ENCODE data around the gene DOCK4. TPM values are rescaled to one million over a fixed set of nuclear protein-coding genes. Genes with fewer than 3 reads are reported as not detected.

DOCK4 gene
- total RNA-seq, 1 donor from 2014 or later, result 43.5 TPM

DNA sequence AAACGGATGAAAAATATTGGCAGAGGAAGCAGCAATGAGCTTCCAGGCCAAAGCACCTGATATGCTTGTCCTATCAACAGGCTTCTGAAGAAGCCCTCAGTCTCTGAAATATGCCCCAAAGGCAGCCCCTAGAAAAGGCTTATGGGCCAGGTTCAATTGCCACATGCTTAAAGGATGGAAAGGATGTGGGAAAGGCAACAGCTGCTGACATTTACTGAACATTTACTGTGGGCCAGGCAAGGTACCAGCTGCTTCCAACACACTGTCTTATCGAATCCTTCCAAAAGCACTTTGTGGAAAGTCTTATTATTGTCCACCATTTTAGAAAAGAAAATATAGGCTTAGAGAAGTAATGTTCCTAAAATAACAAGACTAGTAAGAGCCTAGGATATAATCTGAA is 56.5 kb downstream of the DOCK4 start:
- TF ChIP-seq, protein P1, sequence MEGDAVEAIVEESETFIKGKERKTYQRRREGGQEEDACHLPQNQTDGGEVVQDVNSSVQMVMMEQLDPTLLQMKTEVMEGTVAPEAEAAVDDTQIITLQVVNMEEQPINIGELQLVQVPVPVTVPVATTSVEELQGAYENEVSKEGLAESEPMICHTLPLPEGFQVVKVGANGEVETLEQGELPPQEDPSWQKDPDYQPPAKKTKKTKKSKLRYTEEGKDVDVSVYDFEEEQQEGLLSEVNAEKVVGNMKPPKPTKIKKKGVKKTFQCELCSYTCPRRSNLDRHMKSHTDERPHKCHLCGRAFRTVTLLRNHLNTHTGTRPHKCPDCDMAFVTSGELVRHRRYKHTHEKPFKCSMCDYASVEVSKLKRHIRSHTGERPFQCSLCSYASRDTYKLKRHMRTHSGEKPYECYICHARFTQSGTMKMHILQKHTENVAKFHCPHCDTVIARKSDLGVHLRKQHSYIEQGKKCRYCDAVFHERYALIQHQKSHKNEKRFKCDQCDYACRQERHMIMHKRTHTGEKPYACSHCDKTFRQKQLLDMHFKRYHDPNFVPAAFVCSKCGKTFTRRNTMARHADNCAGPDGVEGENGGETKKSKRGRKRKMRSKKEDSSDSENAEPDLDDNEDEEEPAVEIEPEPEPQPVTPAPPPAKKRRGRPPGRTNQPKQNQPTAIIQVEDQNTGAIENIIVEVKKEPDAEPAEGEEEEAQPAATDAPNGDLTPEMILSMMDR (IDR thresholded peaks at IDR 0.05), result no peak
- Histone ChIP-seq H3K9me3 (no peaks in the 10 kb centered on the region), H3K36me3 (no peaks in the 10 kb centered on the region), H3K27me3 (no peaks in the 10 kb centered on the region), H3K27ac (no peak overlapping the region), H3K4me3 (no peak overlapping the region), H3K4me1 (no peaks in the 10 kb centered on the region)
- no peak for DNase-seq (ENCODE audit: low spot score in 2 of 2)
- intact Hi-C loops (cut with DNase I), result no loop called here

DNA sequence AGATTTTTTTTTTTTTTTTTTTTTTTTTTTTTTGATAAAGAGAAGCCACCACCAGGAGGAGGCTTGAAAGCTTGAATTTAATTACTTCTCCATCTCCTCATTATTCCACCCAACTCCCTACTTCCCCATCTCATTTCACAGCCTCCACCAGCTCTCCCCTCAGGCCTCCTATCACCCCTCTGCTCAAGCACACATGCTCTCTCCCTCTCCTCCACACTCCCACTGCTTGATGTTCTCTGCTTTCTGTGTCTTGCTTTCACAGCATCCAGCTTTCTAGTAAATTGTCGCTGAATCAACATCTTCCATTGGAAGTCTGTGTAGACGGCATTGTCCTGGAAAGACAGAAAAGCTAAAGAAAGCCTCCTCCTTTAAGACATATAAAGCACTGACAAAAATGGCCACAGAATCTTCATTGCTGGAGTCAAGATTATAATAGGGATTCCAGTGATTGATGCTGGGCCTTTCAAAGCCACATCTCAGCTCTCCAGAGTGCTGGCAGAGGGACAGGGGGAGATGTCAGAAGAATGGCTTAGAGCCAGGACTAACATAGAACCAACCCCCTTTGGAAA is 58.3 kb downstream of the DOCK4 start:
- Histone ChIP-seq H3K36me3 (no peaks in the 10 kb centered on the region), H3K27me3 (no peaks in the 10 kb centered on the region), H3K9me3 (no peaks in the 10 kb centered on the region), H3K27ac (no peak overlapping the region), H3K4me3 (no peak overlapping the region), H3K4me1 (peaks cover 0 to 9% of the 10 kb centered on the region in 2 donors)
- TF ChIP-seq, protein P1 (IDR thresholded peaks at IDR 0.05), result no peak
- DNase-seq (ENCODE audit: low spot score in 2 of 2), result no peak
- intact Hi-C loops (cut with DNase I), result no loop called here

DNA sequence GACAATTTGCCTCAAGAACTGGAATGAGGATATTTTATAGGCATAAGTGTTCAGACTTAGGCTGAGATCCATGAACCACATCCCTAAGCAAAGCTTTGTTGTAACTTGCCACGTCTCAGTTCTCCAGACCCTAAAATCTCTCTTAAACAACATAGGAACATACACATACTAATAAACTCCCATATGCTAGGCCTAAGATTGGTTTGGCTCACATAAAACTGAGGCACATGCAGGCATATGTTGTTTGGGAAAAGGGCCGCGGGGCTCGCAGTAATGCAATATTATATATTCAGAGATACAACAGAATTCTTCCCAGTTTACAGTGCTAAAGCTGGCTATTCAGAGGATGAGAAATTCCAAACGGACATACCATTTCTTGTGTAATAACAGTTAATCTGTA is 61.0 kb downstream of the DOCK4 start:
- TF ChIP-seq, protein P1 (IDR thresholded peaks at IDR 0.05), result no peak

DNA sequence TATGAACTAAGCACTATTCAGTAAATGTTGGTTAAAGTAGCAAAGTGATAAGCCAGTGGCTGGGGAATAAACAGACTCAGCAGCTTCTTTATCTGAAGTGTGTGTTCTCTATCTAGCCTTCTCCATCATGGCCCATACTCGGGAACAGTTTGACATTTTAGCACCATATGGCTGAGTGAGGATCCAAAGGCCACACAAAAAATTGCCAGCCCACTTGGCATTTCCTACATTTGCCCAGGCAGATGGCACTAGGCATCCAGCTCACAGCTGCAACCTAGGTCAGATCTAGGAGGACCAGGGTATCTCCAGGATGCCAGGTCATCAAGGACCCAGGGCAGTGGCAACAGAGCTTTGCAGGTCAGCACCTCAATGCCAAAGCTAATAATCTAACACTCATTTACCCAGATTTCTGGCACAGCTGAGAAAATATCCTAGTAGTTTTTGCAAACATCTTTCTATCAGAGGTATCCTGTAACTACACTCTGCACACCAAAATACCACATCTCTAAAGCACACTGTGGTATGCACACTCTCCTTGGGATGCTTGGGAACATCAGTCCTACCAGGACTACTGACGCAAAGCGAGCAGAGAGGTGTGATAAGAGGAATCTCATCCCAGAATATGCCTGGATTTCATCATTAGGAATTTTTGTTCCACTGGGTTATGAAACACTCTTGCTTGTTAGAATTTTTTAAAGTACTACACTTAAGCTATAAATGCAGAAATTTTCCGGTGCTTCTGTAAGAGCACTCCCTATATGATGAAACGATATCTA is 61.7 kb downstream of the DOCK4 start:
- TF ChIP-seq, protein P1 (IDR thresholded peaks at IDR 0.05), result no peak
- intact Hi-C loops (cut with DNase I), result no loop called here
- H3K27ac ChIP-seq, result no peak overlapping the region
- no peak overlapping the region for H3K4me3 ChIP-seq
- no peak for DNase-seq (ENCODE audit: low spot score in 2 of 2)
- no peaks in the 10 kb centered on the region for H3K36me3 ChIP-seq
- peaks cover 0 to 12% of the 10 kb centered on the region in 2 donors for H3K4me1 ChIP-seq
- H3K27me3 ChIP-seq, result no peaks in the 10 kb centered on the region
- H3K9me3 ChIP-seq, result no peaks in the 10 kb centered on the region

More for the DNA sequence above, 61.0 kb downstream of the DOCK4 start:
- no peak overlapping the region for H3K4me3 ChIP-seq
- no peak for DNase-seq (ENCODE audit: low spot score in 2 of 2)
- intact Hi-C loops (cut with DNase I), result no loop called here
- H3K4me1 ChIP-seq, result peaks cover 0 to 9% of the 10 kb centered on the region in 2 donors
- no peaks in the 10 kb centered on the region for H3K36me3 ChIP-seq
- no peaks in the 10 kb centered on the region for H3K27me3 ChIP-seq
- H3K27ac ChIP-seq, result no peak overlapping the region
- no peaks in the 10 kb centered on the region for H3K9me3 ChIP-seq

DNA sequence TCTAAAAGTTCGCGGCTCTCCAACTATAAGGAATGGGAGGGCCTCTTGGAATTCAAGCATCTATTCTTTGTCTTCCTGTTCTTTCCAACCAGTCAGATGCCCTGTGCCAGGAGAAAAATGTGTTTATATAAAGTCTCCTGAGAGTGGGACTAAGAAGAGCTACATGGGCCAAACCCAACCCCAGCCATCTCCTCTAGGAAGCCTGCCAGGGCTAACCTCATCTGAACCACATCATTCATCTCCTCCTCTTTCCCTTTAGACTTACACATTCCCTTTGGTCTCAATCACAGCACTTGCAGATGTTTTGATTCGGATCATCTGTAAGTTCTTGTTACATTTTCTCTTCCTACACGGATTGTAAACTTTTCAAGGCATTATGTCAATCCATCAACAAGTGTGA is 62.6 kb downstream of the DOCK4 start:
- H3K27me3 ChIP-seq, result no peaks in the 10 kb centered on the region
- peak overlapping the region in 1 of 2 donors; percentile 28 for H3K4me3 ChIP-seq
- peaks cover 0 to 12% of the 10 kb centered on the region in 2 donors for H3K4me1 ChIP-seq
- DNase-seq (ENCODE audit: low spot score in 2 of 2), result peak in 1 of 2 donors; percentile 68
- TF ChIP-seq, protein P1 (IDR thresholded peaks at IDR 0.05), result no peak
- H3K36me3 ChIP-seq, result no peaks in the 10 kb centered on the region
- intact Hi-C loops (cut with DNase I), result no loop called here
- peak overlapping the region in 1 of 2 donors; percentile 14 for H3K27ac ChIP-seq
- no peaks in the 10 kb centered on the region for H3K9me3 ChIP-seq
